NB4 (cell line): ENCODE measurements around the gene PRCD.

Experiments used
- CTCF ChIP-seq: IDR thresholded peaks from one replicate; pipeline ENCODE4 v1.5.1; 2012; ENCODE audit warnings: low read depth, low read length
- MAX ChIP-seq: IDR thresholded peaks from 2 replicates; pipeline ENCODE4 v1.6.1; 2011; ENCODE audit warnings: low read depth, low read length
- POLR2A ChIP-seq: IDR thresholded peaks from 2 replicates; pipeline ENCODE4 v1.6.1; 2011; ENCODE audit warnings: mild to moderate bottlenecking; ENCODE audit not compliant: insufficient read length; ENCODE audit errors: extremely low read depth

GRCh38 chr17:76572201-76572910 lies 32.5 kb downstream of the PRCD start:
- TF ChIP-seq CTCF (no peak), POLR2A (no peak), MAX (no peak)
